ENCODE data around the gene ACOT11.

DNA sequence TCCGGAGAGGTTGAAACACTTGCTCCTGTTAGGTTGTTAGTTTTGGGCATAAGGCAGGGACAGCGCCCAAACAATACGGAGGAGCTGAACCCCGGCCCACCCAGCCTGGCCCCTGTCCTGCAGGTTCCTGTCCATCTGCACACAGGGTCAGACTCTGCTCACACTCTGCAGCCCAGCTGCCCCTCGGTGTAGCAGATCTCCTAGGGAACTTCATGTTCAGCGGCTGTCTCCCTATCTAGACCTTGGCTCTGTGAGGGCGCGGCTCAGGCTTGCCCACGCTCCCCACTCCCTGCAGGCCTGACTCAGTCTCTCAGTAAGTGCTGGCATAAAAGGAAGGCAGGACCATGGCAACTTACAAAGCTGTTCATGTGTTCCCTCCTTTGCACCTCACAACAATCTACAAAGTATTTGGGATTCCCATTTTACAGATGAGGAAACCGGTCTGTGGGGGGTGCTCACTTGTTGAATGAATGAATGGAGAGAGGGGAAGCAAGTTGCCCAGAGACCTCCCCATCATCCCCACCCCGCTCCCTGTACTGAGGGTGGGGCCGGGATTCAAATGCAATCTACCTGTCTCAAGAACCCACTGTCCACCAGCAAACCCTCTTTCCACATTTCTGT is 26.2 kb downstream of the ACOT11 start:
- TF ChIP-seq POLR2A (IDR thresholded peaks at IDR 0.05) = no peak
- TF ChIP-seq, protein P1, sequence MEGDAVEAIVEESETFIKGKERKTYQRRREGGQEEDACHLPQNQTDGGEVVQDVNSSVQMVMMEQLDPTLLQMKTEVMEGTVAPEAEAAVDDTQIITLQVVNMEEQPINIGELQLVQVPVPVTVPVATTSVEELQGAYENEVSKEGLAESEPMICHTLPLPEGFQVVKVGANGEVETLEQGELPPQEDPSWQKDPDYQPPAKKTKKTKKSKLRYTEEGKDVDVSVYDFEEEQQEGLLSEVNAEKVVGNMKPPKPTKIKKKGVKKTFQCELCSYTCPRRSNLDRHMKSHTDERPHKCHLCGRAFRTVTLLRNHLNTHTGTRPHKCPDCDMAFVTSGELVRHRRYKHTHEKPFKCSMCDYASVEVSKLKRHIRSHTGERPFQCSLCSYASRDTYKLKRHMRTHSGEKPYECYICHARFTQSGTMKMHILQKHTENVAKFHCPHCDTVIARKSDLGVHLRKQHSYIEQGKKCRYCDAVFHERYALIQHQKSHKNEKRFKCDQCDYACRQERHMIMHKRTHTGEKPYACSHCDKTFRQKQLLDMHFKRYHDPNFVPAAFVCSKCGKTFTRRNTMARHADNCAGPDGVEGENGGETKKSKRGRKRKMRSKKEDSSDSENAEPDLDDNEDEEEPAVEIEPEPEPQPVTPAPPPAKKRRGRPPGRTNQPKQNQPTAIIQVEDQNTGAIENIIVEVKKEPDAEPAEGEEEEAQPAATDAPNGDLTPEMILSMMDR (IDR thresholded peaks at IDR 0.05) = no peak
